Measurements from ENCODE around the gene ELL.

DNA sequence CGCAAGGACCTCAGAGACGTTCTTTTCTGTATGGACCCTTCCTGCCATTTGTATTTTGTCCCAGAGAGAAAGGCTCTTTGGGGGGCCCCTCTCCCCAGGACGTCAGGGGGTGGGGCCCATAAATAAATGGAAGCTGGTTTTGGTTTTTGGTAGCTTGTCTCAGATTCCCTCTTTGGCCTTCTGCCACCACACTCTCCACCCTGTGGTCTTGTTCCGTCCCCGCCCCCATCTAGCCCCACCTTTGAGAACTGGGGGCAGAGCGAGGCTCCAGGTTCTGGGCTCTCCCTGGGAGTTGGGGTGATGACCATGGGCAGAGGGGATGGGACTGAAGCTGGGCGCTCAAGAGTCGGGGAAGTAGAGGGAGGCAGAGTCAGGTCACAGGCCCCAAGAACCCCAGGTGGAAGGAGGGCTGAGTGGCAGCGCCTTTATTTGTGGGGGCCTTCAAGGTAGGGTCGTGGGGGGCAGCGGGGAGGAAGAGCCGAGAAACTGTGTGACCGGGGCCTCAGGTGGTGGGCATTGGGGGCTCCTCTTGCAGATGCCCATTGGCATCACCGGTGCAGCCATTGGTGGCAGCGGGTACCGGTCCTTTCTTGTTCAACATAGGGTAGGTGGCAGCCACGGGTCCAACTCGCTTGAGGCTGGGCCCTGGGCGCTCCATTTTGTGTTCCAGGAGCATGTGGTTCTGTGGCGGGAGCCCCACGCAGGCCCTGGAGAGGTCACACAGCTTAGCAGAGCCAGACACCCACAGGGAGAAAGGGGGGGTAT, 87.3 kb downstream of the ELL start:
- TF ChIP-seq, protein P1, sequence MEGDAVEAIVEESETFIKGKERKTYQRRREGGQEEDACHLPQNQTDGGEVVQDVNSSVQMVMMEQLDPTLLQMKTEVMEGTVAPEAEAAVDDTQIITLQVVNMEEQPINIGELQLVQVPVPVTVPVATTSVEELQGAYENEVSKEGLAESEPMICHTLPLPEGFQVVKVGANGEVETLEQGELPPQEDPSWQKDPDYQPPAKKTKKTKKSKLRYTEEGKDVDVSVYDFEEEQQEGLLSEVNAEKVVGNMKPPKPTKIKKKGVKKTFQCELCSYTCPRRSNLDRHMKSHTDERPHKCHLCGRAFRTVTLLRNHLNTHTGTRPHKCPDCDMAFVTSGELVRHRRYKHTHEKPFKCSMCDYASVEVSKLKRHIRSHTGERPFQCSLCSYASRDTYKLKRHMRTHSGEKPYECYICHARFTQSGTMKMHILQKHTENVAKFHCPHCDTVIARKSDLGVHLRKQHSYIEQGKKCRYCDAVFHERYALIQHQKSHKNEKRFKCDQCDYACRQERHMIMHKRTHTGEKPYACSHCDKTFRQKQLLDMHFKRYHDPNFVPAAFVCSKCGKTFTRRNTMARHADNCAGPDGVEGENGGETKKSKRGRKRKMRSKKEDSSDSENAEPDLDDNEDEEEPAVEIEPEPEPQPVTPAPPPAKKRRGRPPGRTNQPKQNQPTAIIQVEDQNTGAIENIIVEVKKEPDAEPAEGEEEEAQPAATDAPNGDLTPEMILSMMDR (IDR thresholded peaks at IDR 0.05), result no peak
- TF ChIP-seq POLR2A (IDR thresholded peaks at IDR 0.05) (no peak), POLR2AphosphoS5 (IDR thresholded peaks at IDR 0.05; ENCODE audit: insufficient read depth in 1 of 2, low read depth in 1 of 2) (no peak)
